Measurements from ENCODE around the gene EZR.

EZR gene

DNA sequence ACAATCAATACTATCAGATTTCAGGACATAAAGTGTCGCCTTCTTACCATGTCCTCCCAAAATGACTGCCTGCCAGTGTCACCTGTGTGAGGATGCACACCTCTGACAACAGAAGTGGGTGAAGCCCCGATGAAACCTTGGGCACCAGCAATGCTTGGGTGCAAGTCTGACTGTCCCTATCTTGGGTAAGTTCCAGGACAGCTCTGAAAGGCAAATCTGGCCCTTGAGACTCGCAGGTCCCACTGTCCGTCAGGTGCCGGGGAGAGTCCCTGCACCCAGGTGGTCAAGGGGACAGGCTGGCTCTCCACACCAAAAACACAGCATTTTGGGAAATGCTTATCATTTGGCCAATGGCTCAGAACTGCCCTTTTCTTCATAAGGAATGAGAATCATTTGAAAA lies 43.3 kb downstream of the EZR start:
- DNase-seq (ENCODE audit: low spot score), result no peak

DNA sequence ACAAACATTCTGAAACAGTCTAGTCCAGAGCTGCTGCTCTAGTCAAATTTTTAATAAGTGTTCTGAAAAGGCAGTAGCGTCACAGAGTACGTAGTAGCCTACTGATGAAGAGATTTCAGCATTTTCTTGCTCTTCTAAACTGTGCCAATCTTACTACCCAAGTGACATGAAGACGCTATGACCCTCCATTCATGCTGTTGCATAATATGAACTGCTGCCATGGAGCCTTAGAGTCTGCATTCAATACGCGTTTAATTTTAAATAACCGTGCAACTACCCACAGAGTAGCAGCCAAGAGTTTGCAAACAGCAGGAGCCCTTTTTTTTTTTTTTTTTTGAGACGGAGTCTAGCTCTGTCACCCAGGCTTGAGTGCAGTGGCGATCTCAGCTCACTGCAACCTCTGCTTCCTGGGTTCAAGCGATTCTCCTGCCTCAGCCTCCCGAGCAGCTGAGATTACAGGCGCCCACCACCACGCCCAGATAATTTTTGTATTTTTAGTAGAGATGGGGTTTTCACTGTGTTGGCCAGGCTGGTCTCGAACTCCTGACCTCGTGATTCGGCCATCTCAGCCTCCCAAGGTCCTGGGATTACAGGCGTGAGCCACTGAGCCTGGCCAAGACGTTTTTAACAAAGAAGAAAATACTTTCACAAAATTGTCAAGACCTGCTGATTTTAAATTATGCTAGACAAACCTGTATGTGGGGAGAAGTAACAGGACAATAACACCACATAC lies 44.3 kb downstream of the EZR start:
- no peak for DNase-seq (ENCODE audit: low spot score)

DNA sequence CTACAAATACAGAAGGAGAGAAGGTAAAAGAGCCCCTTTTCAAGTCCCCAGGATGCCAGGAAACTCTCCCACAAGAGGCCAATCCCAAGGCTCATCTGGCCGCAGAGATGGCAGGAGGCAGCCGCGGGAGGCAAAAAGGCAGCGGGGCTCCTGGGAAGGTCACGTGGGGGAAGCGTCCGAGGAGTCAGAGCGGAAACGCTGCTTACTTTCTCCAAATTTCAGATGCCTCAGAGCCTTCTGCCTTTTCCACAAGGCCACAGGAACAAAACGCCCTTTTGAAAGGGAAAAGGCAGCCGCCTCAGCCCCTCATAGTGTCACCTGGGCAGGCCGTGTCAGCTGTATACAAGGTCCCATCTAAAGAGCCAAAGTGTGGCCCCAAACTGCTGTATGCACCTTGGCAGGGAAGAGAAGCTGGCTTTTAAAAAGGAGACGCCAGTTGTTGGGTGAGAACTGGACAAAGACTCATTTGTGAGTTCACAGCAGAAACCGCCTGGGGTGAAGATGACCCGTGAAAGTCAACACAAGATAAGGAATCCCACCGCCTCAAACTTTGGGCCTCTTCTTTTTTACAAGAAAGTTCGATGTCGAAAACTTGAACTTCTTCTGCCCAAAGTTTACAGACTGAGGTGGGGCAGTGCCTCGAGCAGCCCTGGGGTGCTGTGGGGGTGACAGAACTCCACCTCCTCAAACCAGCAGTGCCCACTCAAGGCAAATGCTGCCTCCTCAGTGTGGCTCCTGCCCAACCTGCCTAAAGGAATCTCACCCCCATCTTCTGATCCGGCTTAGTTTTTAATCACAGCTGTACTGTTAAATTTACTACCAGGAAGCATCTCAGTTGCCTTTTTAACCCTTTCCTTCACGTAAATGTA lies 45.4 kb downstream of the EZR start:
- no peak for DNase-seq (ENCODE audit: low spot score)

DNA sequence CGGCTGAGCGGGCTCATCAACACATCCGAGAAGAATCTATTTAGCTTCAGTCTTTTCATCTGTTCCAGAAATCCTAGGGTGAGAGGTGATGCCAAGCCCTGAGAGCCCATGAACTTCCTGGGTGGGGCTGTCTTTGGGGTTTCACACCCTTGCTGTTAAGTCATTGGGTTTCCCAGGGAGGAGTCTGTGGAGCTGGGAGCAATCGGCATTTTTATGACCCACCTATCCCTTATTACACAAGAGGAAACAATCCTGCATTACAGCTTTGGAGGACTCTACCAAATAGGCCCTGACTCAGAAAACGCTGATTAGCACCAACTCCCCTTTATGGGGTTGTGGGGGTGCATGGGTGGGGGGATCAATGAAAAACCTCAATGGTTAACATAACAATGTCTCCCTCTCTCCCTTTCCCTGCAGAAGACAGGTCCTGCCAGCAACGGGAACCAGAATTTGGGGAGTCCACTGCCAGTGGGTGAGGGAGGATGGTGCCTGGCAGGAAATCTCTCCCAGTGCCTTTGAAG lies 46.3 kb downstream of the EZR start:
- no peak for DNase-seq (ENCODE audit: low spot score)

DNA sequence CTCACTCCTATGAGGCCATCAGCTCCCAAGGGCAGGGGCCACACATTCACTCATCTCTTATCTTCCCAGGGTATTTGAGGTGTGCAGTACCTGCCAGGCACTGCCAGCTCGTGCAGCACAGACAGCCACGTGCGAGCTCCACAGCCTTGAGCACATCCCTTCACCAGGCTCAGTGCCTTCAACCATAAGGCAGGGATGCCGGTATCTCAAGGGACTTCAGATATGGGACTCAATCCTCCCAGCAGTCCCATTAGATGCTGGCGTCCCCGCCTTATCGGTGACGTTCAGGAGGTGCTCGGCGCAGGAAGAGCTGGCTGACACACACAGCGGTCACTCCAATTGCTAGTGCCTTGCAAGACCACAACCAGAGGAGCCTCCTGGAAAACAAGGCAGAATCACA lies 47.0 kb downstream of the EZR start:
- DNase-seq (ENCODE audit: low spot score), result no peak

DNA sequence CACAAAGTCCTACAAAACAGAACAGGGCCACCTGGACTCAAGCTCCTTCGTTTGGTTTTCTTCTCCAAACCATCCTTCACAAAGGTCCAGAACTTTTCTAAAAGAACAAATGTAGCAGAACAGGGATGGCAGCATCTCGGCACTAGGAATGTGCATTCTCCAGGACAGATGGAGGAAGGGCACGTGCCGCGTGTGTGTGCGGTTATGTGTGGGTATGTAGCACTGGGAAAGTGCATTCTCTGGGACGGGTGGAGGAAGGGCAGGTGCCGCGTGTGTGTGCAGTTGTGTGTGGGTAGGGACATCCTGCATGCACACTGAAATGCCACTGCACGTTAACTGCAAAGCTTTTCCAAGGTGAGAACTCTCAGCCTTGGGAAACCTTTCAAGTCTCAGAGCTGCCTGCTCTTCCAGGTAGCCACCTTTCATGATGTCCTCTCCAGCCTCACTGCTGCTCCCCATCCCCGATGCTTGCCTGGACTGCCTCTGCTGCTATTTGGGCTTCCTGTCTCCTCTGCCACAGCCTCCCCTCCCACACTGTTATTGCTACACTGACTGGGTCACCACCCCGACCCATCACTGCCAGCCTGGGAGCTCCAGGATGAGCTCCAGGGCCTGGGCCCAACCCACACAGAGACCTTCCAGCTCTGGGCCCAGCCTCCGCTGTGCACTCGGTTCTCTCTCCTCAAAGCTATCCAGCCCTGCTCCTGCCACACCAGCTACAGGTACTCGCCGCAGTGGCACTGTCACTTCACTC lies 47.6 kb downstream of the EZR start:
- no peak for DNase-seq (ENCODE audit: low spot score)

DNA sequence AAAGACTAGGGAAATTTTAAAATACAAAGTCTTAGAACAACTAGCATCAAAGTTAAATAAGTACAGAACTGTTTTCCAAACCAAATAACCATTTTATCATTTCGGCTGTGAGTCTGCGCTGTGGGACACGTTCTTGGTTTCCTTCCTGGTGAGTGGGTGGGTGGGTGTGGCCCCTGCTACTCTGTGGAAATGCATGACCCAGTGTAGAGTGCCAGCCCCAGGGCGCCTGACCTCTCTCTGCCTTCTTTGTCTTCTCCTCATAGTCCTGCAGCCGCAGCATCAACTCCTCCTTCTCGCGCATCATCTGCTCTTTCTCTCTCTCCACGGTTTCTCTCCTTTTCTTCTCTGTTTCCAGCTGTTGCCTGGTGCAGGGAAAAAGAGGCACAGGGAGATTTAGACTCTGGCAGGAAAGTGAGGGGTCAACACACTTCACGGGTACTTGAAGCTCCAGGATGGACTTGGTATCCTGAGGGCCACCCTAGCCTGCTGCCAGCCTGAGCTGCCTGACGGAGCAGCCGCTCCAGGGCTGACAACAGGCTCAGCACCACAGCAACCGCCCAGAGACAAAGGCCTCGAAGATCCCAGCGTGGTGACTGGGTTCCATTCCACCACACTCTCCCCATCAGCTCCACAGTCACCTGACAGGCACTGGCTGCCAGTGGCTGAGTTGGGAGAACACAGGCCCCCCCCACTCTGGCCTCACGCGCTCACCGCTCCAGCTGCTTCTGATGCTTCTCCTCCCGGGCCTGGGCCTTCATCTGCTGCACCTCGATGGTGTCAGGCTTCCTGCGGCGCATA lies 48.4 kb downstream of the EZR start:
- no peak for DNase-seq (ENCODE audit: low spot score)

DNA sequence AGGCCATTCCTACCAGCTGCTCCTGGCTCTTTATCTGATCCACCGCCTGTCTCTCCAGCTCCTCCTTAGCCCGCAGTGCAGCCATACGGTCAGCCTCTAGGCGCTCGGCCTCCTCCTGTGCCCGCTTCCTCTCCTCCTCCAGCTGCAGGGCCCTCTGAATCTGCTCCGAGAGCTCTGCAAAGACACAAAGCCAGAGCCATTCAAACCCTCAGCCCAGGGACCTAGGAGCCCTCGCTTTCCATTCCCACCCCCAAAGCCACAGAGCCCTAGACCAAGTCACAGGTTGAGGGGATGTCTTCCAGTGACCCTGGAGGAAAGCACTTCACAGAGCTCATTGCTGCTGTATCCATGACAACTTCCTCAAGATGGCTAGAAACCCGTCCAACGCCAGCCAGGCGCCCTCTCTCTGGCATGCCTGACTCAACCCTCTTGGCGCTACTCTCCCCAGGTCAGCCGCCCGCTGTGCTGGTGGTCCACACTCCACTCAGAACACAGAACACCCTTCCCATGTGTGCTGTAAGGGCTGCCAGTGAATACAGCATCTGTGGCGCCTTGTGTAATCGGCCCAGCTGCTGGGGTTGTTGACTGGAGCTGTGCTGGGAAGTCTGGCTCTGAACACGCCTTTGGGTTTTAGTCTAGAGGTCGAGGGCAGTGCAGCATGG lies 49.3 kb downstream of the EZR start:
- no peak for DNase-seq (ENCODE audit: low spot score)

DNA sequence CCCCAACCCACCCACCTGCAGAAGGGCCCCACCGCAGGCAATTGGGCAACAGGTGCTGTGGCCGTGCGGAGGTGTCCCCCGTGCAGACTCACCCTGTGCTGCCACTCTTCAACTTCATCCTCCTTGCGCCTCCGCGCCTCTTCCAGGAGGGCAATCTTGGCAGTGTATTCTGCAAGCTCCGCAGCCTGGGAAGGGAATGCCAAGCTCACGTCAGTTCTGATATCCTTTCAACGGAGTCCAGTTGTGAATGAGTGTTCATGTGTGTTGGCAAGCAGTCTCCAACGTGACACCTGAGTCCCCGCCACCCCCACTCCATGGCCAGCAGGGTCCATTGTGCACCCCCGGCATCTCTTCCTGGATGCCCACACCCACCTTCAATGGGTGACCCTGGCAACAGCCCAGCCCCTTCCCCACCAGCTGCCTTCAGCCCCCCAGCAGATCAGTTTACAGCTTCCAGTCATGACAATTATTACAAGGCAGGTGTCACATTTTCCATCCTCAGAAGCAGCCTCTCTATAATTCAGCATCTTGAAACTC lies 49.9 kb downstream of the EZR start:
- no peak for DNase-seq (ENCODE audit: low spot score)

DNA sequence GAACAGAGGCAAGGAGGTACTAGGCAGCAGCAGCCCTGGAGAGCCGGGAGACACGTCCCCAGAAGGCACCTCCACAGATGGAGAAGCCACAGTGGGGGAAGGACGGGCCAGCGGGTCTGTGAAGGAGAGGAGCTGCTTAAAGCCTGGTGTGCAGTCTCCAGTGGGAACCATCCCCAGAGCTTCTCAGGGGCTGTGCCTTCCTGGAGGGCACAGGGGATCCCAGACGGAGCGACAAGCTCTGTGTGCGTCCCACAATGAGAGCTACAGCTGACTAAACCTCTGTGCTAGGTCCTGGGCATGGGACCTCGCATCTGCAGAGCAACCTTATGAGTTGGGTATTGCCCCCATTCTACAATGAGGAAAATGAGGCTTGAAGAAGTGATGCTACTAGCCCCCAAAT lies 50.7 kb downstream of the EZR start:
- DNase-seq (ENCODE audit: low spot score), result no peak

DNA sequence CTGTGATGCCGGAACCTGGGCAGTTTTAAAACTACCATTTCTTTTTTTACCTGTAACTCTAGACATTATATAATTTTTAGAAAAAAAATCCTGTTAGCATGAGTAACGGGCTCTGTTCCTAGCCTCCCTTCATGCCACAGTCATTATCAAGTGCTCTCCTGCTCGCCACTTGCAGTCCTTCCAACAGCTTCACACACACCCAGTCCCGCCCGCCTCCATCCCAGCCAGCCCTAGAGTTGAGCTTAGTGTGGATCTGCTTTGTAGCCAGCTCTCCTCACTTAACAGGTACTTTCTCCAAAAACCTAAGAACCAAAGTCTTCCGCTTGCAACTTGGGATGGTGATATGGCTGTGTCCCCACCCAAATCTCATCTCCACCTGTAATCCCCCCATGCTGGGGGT lies 51.5 kb downstream of the EZR start:
- DNase-seq (ENCODE audit: low spot score), result no peak

DNA sequence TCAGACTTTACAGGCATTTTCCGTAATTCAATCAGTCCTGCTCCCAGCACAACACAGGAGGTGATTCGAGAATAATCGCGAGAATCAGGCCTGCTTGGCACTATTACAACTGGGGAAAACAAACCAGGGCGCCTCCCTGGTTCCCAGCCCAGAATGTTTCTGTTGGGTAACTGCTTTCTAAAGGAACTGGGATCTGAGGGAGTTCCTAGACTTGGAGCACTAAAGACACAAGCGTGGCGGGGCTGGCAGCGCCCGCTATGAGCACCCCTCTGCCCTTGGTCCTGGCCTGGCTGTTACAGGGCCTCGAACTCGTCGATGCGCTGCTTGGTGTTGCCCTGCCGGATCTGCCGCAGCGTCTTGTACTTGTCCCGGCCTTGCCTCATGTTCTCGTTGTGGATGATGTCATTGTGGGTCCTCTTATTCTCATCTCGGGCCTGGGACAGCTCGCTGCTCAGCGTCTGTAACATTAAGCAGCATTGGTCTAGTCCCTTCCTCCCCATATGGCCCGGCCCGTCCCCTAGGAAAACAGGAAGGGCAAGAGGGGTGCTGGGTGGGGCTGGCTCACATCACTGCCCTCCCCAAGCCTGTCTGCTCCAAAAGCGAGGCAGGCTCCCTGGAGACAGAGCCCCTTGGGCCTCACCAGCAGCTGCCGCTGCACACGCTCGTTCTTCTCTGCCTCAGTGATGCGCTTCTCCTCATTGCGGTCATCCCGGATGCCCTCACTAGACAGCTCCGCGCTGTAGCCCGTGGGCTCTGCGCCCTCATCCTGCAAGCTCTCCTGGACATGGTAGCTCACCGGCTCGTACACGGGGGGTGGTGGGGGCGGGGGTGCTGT lies 52.3 kb downstream of the EZR start:
- DNase-seq (ENCODE audit: low spot score), result no peak

DNA sequence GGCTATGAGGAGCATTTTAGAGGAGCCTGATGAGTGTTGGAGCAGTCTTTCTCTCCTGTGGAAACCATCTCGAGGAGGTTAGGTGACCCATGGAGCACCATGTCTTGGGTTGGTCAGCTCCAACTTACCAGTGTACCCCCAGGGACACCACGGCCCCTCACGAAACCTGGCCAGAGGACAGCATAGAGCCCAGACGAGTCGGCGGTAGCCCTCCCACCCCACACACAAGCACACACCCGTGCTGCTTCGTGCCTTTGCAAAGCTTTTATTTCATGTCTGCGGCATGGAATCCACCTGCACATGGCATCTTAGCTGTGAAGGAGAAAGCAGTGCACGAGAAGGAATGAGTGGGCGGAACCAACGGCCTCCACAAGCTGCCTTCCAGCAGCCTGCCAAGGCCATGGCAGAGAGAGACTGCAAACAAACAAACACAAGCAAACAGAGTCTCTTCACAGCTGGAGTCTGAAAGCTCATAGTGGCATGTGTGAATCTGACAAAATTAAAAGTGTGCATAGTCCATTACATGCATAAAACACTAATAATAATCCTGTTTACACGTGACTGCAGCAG lies 53.6 kb downstream of the EZR start:
- no peak for DNase-seq (ENCODE audit: low spot score)

DNA sequence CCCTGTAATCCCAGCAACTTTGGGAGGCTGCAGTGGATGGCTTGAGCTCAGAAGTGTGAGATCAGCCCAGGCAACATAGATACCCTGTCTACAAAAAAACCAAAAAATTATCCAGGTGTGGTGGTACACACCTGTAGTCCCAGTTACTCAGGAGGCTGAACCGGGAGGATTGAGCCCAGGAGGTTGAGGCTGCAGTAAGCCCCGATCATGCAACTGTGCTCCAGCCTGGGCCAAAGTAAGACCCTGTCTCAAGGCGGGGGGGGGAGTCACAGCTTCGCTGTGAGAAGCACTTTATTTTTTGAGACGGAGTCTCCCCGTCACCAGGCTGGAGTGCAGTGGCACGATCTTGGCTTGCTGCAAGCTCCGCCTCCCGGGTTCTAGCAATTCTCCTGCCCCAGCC lies 54.2 kb downstream of the EZR start:
- DNase-seq (ENCODE audit: low spot score), result no peak

DNA sequence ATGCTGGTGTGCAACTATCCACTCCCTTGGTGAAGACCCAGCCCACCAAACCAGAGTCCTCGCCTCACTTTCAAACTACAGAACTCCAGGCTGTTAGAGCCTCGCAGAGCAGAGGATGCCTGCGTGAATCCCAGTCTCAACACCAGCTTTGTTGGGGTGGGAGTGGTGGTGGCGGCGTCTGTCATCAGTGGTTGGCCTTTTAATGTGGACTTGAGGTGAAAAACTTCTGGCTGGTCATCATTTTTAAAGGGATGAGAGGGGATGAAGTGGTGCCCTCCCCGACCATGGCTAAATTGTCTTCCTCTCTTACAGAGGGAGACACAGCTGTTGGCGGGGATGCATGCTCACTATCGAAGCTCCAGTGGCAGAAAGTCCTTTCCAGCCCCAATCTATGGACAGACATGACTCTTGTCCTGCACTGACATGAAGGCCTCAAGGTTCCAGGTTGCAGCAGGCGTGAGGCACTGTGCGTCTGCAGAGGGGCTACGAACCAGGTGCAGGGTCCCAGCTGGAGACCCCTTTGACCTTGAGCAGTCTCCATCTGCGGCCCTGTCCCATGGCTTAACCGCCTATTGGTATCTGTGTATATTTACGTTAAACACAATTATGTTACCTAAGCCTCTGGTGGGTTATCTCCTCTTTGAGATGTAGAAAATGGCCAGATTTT lies 54.9 kb downstream of the EZR start:
- no peak for DNase-seq (ENCODE audit: low spot score)

DNA sequence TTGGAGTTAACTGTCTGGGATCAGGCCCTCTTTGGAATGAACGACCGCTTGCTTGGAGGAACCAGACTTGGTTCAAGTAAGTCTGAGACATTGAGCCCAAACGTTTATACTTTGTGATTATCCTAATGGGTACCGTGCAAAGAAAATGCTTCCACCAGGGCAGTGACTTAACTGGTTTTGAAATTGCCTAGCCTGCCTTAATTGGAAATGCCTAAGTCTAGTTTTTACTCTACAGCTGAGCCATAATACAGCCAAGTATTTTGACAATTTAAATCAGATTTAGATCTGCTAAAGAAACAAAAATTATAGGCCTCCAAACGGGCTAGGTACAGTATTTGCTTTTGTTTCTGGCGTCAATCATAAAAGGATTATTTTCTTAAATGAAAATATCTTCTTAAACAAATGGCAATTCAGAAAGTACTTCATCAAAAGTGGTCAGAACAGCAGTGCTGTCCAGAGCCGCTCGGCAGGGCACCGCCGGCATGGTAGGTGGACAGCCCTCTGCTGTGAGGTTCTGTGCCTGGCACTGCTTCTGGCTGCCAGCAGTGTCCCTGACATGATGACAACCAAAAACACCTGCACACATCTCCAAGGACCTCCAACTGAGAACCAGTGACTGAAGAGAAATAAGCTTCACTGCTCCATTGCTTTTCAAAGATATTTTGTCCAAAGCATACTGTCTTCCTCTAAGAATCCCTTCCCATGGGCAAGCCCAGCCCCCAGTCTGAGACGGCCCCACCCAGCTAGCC lies 55.6 kb downstream of the EZR start:
- DNase-seq (ENCODE audit: low spot score), result no peak

DNA sequence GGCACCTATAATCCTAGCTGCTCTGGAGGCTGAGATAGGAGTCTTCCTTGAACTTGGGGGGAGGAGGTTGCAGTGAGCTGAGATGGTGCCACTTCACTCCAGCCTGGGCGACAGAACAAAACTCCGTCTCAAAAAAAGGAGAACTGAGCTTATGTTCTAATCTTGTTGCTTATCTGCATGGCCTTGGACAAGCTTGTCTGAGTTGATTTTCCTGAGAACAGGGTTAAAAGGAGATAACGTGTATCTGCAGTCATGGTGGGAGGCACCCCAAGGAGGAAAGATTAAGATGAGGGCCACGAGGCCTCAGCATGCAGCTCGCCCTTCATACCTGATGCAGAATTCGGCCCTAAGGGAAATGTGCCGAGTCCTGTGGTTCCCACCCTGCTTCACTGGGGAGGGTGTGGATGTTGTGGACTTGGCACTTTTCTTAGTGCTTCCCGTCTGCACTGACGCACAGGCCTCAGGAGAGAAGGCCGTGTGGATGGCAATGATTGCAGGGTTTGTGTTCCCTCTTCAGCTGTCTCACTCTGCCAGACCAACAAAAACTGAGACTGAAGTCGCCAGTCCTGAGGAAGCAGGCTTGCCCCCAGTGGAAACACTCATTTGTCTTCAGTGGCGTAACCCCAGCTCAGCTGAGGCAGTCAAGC lies 56.3 kb downstream of the EZR start:
- DNase-seq (ENCODE audit: low spot score), result no peak

DNA sequence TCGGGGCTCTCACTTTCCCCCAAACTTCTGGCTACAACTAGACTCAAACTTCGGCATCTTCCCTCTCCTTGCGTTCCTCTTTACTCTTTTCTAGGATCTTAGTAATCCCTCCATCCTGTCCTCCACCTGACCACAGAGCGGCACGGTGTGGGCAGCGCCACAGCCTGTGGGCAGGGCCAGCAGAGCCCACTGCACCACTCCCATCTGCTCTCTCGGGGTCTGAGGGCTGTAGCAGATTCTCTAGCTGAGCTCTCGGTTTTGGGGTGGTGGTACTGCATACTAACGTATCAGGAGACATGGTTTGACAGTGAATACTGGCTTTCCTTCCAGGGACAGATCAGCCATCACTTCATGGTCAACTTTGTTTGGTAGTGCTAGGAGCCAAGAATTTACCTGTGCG lies 57.4 kb downstream of the EZR start:
- no peak for DNase-seq (ENCODE audit: low spot score)

Measured in HuH-7.5 (cell line).